Activated CD4-positive, alpha-beta T cell treated with anti-CD3 and anti-CD28 coated beads for 36 hours (primary cell): ENCODE data around the gene MIR17HG. TPM values are rescaled to one million over a fixed set of nuclear protein-coding genes. Genes with fewer than 3 reads are reported as not detected.
A peak's percentile ranks its signal among the peaks of the same experiment; 100 is the strongest.

Experiments
- ATAC-seq: fragments of 200-7000 bp; cut with Tn5 transposase; one replicate; pipeline ENCODE4 v1.10.0; 2021; ENCODE audit warnings: mild to moderate bottlenecking, moderate library complexity
- CTCF ChIA-PET: fragments of 350-600 bp; sonication (Branson Sonifier 250); formaldehyde crosslinking; loops from one replicate; lab custom pipeline; 2021; ENCODE audit warnings: antibody characterized with exemption; lab: Charles Lee
- POLR2A ChIA-PET: fragments of 350-600 bp; sonication (Branson Sonifier 250); formaldehyde crosslinking; loops from one replicate; lab custom pipeline; 2021; ENCODE audit warnings: antibody characterized with exemption, inconsistent platforms; lab: Charles Lee
- DNase-seq: peaks from one replicate; pipeline ENCODE4 v3.0.0-alpha.2; 2020
- H3K27ac Mint-ChIP-seq: one replicate; pipeline ENCODE4 v1.8.0; 2021; ENCODE audit warnings: mixed read lengths
- H3K27me3 Mint-ChIP-seq: one replicate; pipeline ENCODE4 v1.8.0; 2021; ENCODE audit warnings: mixed read lengths
- H3K36me3 Mint-ChIP-seq: one replicate; pipeline ENCODE4 v1.8.0; 2021; ENCODE audit warnings: low read depth, mixed read lengths
- H3K4me1 Mint-ChIP-seq: one replicate; pipeline ENCODE4 v1.8.0; 2021; ENCODE audit warnings: mixed read lengths
- H3K4me3 Mint-ChIP-seq: one replicate; pipeline ENCODE4 v1.8.0; 2021; ENCODE audit warnings: mild to moderate bottlenecking, moderate library complexity, mixed read lengths
- H3K9me3 Mint-ChIP-seq: one replicate; pipeline ENCODE4 v1.8.0; 2021; ENCODE audit warnings: low read depth, mixed read lengths
- intact Hi-C, 2 experiments: fragments of 100-400 bp; cut with DNase I in 1 of 2; cut with micrococcal nuclease in 1 of 2; formaldehyde crosslinking; loops; one replicate each; pipeline versions ENCODE4 v1.14.2 to v1.15.1; 2022 to 2024; cut with DNase I, micrococcal nuclease
- total RNA-seq, 2 experiments: library from RNA; stranded (reverse); gene quantifications; one replicate each; pipeline ENCODE4 v1.2.3, GENCODE V29; 2021

Gene MIR17HG
- total RNA-seq, 2 experiments from 2014 or later = 13.8 to 26.7 TPM

- ChIA-PET CTCF (interaction anchor here (1.0 to 1.1 kb wide), 2 partner anchors 9 to 42 kb away, joined by 3 read pairs; no protein-coding TSS in a partner anchor), POLR2A (interaction anchor here (0.6 kb wide), 2 partner anchors 9 to 11 kb away, joined by 3 to 7 read pairs; partner anchors contain the start of gene MIR17HG)
- Mint-ChIP-seq H3K27me3 (no peaks in the 10 kb centered on the region), H3K9me3 (no peaks in the 10 kb centered on the region), H3K4me3 (no peak overlapping the region), H3K4me1 (peaks cover 54% of the 10 kb centered on the region), H3K27ac (peak overlapping the region; percentile 38), H3K36me3 (peaks cover 66% of the 10 kb centered on the region)
- DNase-seq = no peak
- ATAC-seq = no peak
- intact Hi-C loops = no loop called here
These were observed 8.6 kb downstream of the MIR17HG start for GRCh38 chr13:91355826-91356710.

- peaks cover 44% of the 10 kb centered on the region for H3K4me1 Mint-ChIP-seq
- intact Hi-C loops = loop anchor here in 1 of 2 experiments (1.0 kb wide), 1 partner anchor 8 kb away; no protein-coding TSS in a partner anchor
- H3K36me3 Mint-ChIP-seq = peaks cover 56% of the 10 kb centered on the region
- ATAC-seq (no peak), DNase-seq (no peak)
- H3K27ac Mint-ChIP-seq = peak overlapping the region; percentile 38
- no peak overlapping the region for H3K4me3 Mint-ChIP-seq
- CTCF ChIA-PET = interaction anchor here (0.5 to 1.3 kb wide), 4 partner anchors 8 to 99 kb away, joined by 3 to 4 read pairs (median 4); no protein-coding TSS in a partner anchor
- H3K27me3 Mint-ChIP-seq = no peaks in the 10 kb centered on the region
- POLR2A ChIA-PET = no interaction called here
- H3K9me3 Mint-ChIP-seq = no peaks in the 10 kb centered on the region
These were observed 9.6 kb downstream of the MIR17HG start for GRCh38 chr13:91356919-91357612.

GRCh38 chr13:91357613-91358386 lies 10.3 kb downstream of the MIR17HG start:
- H3K36me3 Mint-ChIP-seq = peaks cover 49% of the 10 kb centered on the region
- H3K4me1 Mint-ChIP-seq = peaks cover 38% of the 10 kb centered on the region
- DNase-seq (no peak), ATAC-seq (no peak)
- no peaks in the 10 kb centered on the region for H3K9me3 Mint-ChIP-seq
- no peaks in the 10 kb centered on the region for H3K27me3 Mint-ChIP-seq
- H3K27ac Mint-ChIP-seq = peak overlapping the region; percentile 38
- H3K4me3 Mint-ChIP-seq = no peak overlapping the region
- intact Hi-C loops = loop anchor here in 1 of 2 experiments (1.0 kb wide), 1 partner anchor 8 kb away; no protein-coding TSS in a partner anchor
- POLR2A ChIA-PET = interaction anchor here (0.6 to 0.8 kb wide), 2 partner anchors 34 to 40 kb away, joined by 3 read pairs; partner anchors contain the start of gene GPC5
- CTCF ChIA-PET = interaction anchor here (0.5 to 1.3 kb wide), 6 partner anchors 8 to 100 kb away, joined by 3 to 4 read pairs (median 4); no protein-coding TSS in a partner anchor

- Mint-ChIP-seq H3K4me1 (peaks cover 34% of the 10 kb centered on the region), H3K27ac (peak overlapping the region; percentile 38), H3K9me3 (no peaks in the 10 kb centered on the region), H3K36me3 (peaks cover 43% of the 10 kb centered on the region), H3K27me3 (no peaks in the 10 kb centered on the region), H3K4me3 (no peak overlapping the region)
- ChIA-PET CTCF (interaction anchor here (0.7 to 1.3 kb wide), 3 partner anchors 9 to 16 kb away, joined by 3 to 4 read pairs (median 4); no protein-coding TSS in a partner anchor), POLR2A (interaction anchor here (0.6 to 0.8 kb wide), 2 partner anchors 33 to 40 kb away, joined by 3 read pairs; partner anchors contain the start of gene GPC5)
- no peak for DNase-seq
- intact Hi-C loops = no loop called here
- no peak for ATAC-seq
These were observed 10.9 kb downstream of the MIR17HG start for GRCh38 chr13:91358387-91358782.

GRCh38 chr13:91359111-91359510 lies 11.6 kb downstream of the MIR17HG start:
- no peak for ATAC-seq
- Mint-ChIP-seq H3K36me3 (peaks cover 35% of the 10 kb centered on the region), H3K9me3 (no peaks in the 10 kb centered on the region), H3K27me3 (no peaks in the 10 kb centered on the region), H3K27ac (no peak overlapping the region), H3K4me1 (peaks cover 28% of the 10 kb centered on the region), H3K4me3 (no peak overlapping the region)
- ChIA-PET CTCF (interaction anchor here (0.6 to 1.5 kb wide), 3 partner anchors 14 to 48 kb away, joined by 3 to 5 read pairs (median 3); no protein-coding TSS in a partner anchor), POLR2A (interaction anchor here (1.0 kb wide), 1 partner anchor 16 kb away, joined by 5 read pairs; no protein-coding TSS in a partner anchor)
- intact Hi-C loops = no loop called here
- no peak for DNase-seq

GRCh38 chr13:91359631-91360030 lies 12.1 kb downstream of the MIR17HG start:
- H3K9me3 Mint-ChIP-seq = no peaks in the 10 kb centered on the region
- POLR2A ChIA-PET = interaction anchor here (0.6 to 1.0 kb wide), 4 partner anchors 10 to 20 kb away, joined by 3 to 5 read pairs (median 4); partner anchors contain the start of gene MIR17HG
- no peak overlapping the region for H3K4me3 Mint-ChIP-seq
- H3K4me1 Mint-ChIP-seq = peaks cover 26% of the 10 kb centered on the region
- no peak overlapping the region for H3K27ac Mint-ChIP-seq
- H3K36me3 Mint-ChIP-seq = peaks cover 31% of the 10 kb centered on the region
- ATAC-seq (no peak), DNase-seq (no peak)
- H3K27me3 Mint-ChIP-seq = no peaks in the 10 kb centered on the region
- intact Hi-C loops = no loop called here
- CTCF ChIA-PET = interaction anchor here (1.4 to 1.5 kb wide), 2 partner anchors 13 to 46 kb away, joined by 3 to 5 read pairs; no protein-coding TSS in a partner anchor

DNA sequence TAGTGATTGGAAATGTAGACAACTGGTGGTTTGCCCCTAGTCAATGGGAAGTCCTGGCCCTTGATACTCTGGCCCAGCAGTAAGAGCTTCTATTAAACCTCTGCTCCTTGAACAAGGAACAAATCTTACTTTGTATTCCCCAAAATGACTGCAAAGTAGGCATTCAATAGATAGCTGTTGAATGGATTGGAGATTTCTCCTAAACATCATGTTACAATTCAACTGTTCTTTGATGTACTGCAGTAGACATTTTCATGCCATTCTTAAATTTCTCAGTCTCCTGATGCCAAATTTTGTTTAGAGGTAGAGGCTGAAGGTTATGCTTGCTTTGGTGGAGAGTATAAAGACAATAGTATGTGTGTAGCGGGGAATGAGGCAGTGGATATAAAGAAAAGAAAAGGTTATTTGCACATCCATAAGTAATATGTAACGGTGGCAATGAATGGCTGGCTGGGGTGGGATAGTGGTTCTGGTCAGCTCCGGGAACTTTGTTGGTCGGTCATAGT lies 12.8 kb downstream of the MIR17HG start:
- peaks cover 24% of the 10 kb centered on the region for H3K36me3 Mint-ChIP-seq
- DNase-seq = no peak
- CTCF ChIA-PET = interaction anchor here (1.4 to 1.5 kb wide), 2 partner anchors 13 to 46 kb away, joined by 3 to 5 read pairs; no protein-coding TSS in a partner anchor

DNA sequence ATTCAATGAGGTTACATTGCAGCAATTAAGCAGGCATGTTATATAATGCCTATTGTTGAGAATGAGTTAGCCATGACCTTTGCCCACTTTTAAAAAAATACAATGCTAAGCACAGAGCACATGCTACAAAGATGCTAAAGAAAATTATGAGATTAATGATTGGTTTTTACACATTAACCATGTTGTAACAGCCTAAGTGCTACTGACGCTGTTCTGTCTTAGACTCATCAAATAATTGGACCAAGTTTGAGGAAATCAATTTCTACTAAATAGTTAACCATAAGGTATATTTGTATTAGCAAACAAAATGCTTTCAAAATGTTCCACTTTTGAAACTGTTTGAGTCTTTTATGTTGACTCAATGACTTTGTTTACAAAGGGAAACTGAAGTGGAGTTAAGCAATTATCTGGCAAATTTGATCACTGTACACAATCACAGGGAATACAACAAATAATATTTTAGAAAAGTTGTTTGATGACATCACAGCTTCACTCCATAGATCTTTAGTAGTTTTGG lies 14.3 kb downstream of the MIR17HG start:
- CTCF ChIA-PET = no interaction called here
- no peak overlapping the region for H3K27ac Mint-ChIP-seq
- H3K9me3 Mint-ChIP-seq = no peaks in the 10 kb centered on the region
- peaks cover 13% of the 10 kb centered on the region for H3K36me3 Mint-ChIP-seq
- no peak for ATAC-seq
- POLR2A ChIA-PET = no interaction called here
- intact Hi-C loops = no loop called here
- no peak overlapping the region for H3K4me3 Mint-ChIP-seq
- no peak for DNase-seq
- peaks cover 17% of the 10 kb centered on the region for H3K4me1 Mint-ChIP-seq
- H3K27me3 Mint-ChIP-seq = no peaks in the 10 kb centered on the region

More for the DNA sequence above, 12.8 kb downstream of the MIR17HG start:
- no peak overlapping the region for H3K4me3 Mint-ChIP-seq
- no peak for ATAC-seq
- H3K27me3 Mint-ChIP-seq = no peaks in the 10 kb centered on the region
- peaks cover 21% of the 10 kb centered on the region for H3K4me1 Mint-ChIP-seq
- H3K27ac Mint-ChIP-seq = peak overlapping the region; percentile 62
- no peaks in the 10 kb centered on the region for H3K9me3 Mint-ChIP-seq
- intact Hi-C loops = no loop called here
- POLR2A ChIA-PET = interaction anchor here (0.7 kb wide), 2 partner anchors 11 to 13 kb away, joined by 3 read pairs; partner anchors contain the start of gene MIR17HG

DNA sequence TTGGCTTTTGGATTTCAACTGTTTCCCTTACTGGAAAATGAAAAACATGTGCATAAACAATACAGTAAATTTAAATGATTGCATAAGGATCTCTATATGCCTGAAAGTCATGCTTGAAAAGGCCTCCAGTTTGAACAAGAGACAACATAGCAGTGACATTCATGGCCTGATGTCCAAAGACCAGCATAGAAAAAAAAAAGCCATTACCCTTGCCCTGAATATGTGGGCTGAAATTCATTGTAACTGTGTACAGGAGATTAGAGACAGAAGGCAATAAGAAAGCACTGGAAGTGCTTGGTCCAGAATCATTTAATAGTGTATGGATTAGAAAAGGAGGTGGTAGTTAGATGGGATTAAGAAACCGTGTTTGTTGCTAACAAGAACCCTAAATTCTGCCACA lies 15.4 kb downstream of the MIR17HG start:
- ChIA-PET POLR2A (no interaction called here), CTCF (no interaction called here)
- no peak overlapping the region for H3K4me3 Mint-ChIP-seq
- ATAC-seq (no peak), DNase-seq (no peak)
- intact Hi-C loops = no loop called here
- H3K4me1 Mint-ChIP-seq = peaks cover 20% of the 10 kb centered on the region
- H3K27ac Mint-ChIP-seq = no peak overlapping the region
- H3K27me3 Mint-ChIP-seq = no peaks in the 10 kb centered on the region
- peaks cover 8% of the 10 kb centered on the region for H3K36me3 Mint-ChIP-seq
- no peaks in the 10 kb centered on the region for H3K9me3 Mint-ChIP-seq

DNA sequence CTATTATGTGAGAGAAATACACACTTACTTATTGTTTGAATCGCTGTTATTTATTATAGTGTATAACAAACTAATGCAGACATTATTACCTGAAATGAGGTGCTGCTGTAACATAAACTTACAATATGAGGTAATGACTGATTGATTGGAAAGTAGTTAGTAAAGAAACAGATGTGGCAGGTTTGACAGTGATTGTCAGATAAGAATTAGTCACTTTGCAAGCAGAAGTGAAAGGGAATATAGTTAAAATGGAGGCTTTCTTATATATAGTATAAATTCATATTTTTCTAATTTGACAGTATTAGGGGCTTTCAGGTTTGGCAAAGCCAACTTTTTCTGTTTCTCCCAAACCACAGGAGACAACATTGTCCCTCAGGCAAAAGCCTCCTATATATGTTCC lies 20.6 kb downstream of the MIR17HG start:
- DNase-seq (no peak), ATAC-seq (no peak)
- POLR2A ChIA-PET = interaction anchor here (1.0 to 1.5 kb wide), 2 partner anchors 21 to 22 kb away, joined by 3 to 5 read pairs; partner anchors contain the start of gene MIR17HG
- Mint-ChIP-seq H3K27me3 (peaks cover 5% of the 10 kb centered on the region), H3K27ac (peak overlapping the region; percentile 93), H3K36me3 (peaks cover 3% of the 10 kb centered on the region), H3K4me1 (peaks cover 41% of the 10 kb centered on the region), H3K9me3 (no peaks in the 10 kb centered on the region), H3K4me3 (no peak overlapping the region)
- CTCF ChIA-PET = interaction anchor here (1.1 kb wide), 1 partner anchor 21 kb away, joined by 4 read pairs; no protein-coding TSS in a partner anchor
- intact Hi-C loops = loop anchor here in 1 of 2 experiments (2.0 kb wide), 1 partner anchor 31 kb away; the partner anchor contains the start of gene GPC5
